Testis (tissue), 2 donors: ENCODE data around the gene ZFP36L1.

Source experiments
- CTCF ChIP-seq, 3 experiments: fragments of 450-650 bp in 2 of 3; fragments of 200-600 bp in 1 of 3; sonication (generic) in 1 of 3; IDR thresholded peaks; one replicate each; pipeline ENCODE4 v1.5.1; 2016 to 2019; ENCODE audit warnings: antibody characterized with exemption in 3 of 3, mild to moderate bottlenecking in 2 of 3, moderate library complexity in 1 of 3
- POLR2A ChIP-seq: fragments of 450-650 bp; IDR thresholded peaks from one replicate; pipeline ENCODE4 v1.6.1; 2017; ENCODE audit warnings: antibody characterized with exemption, mild to moderate bottlenecking, moderate library complexity

GRCh38 chr14:68770051-68770450 lies 22.8 kb downstream of the ZFP36L1 start:
- TF ChIP-seq CTCF (IDR thresholded peaks at IDR 0.05) (no peak), POLR2A (no peak)
